Activated T-cell treated with anti-CD3 and anti-CD28 coated beads, Interleukin-2, amount 50 U/mL, for 4 hours (primary cell): ENCODE measurements around the gene PLG. TPM values are rescaled to one million over a fixed set of nuclear protein-coding genes. Genes with fewer than 3 reads are reported as not detected.
"Not testable (repeated sequence)": the region's sequence is repeated elsewhere in the genome, so short reads cannot be mapped to it uniquely, and the experiment has no call there.

ENCODE experiments used
- ATAC-seq, 2 donors: fragments of 200-7000 bp; cut with Tn5 transposase; one replicate each; pipeline ENCODE4 v1.10.0; 2021
- DNase-seq: peaks from one replicate; pipeline ENCODE4 v3.0.0-alpha.2; 2020
- H3K27me3 Mint-ChIP-seq: one replicate; pipeline ENCODE4 v1.8.0; 2021; ENCODE audit warnings: low read depth, mixed read lengths
- H3K36me3 Mint-ChIP-seq: one replicate; pipeline ENCODE4 v1.8.0; 2022; ENCODE audit warnings: mixed read lengths; ENCODE audit not compliant: insufficient read depth
- H3K4me1 Mint-ChIP-seq: one replicate; pipeline ENCODE4 v1.8.0; 2021; ENCODE audit warnings: low read depth, mixed read lengths
- H3K4me3 Mint-ChIP-seq: one replicate; pipeline ENCODE4 v1.8.0; 2021; ENCODE audit warnings: mild to moderate bottlenecking, moderate library complexity, mixed read lengths
- H3K9me3 Mint-ChIP-seq: one replicate; pipeline ENCODE4 v1.8.0; 2021; ENCODE audit warnings: mixed read lengths
- total RNA-seq, 3 donors: library from RNA; stranded (reverse); gene quantifications; one replicate each; pipeline ENCODE4 v1.2.1, GENCODE V29; 2021

PLG gene
- total RNA-seq, 3 donors from 2014 or later: 0.55 to 0.78 (median 0.76) TPM

GRCh38 chr6:160795721-160796120 is 93.7 kb downstream of the PLG start:
- no peak overlapping the region for H3K4me3 Mint-ChIP-seq
- H3K9me3 Mint-ChIP-seq: peaks cover 14% of the 10 kb centered on the region
- ATAC-seq (no peak), DNase-seq (no peak)
- H3K36me3 Mint-ChIP-seq: no peaks in the 10 kb centered on the region
- no peaks in the 10 kb centered on the region for H3K4me1 Mint-ChIP-seq
- H3K27me3 Mint-ChIP-seq: no peaks in the 10 kb centered on the region

DNA sequence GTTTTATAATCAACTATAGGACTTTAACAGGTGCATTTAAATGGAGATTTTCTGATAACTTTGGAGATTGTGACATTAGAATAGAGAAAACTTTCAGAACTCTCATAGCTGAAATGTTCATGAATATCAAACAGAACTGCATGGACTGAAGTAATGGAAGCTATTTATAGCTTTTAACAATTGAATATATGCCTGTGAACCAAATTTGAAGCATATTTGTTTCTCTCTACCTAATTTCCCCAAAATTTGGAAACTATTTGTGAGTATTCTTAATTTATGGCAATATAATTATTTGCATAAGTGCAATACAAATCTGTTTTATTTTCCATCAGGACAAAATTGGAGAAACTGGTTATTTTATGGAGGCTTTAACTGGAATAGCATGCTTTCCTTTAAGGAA is 96.6 kb downstream of the PLG start:
- peaks cover 3% of the 10 kb centered on the region for H3K27me3 Mint-ChIP-seq
- H3K4me3 Mint-ChIP-seq: no peak overlapping the region
- DNase-seq (no peak), ATAC-seq (no peak)
- H3K36me3 Mint-ChIP-seq: no peaks in the 10 kb centered on the region
- peaks cover 14% of the 10 kb centered on the region for H3K9me3 Mint-ChIP-seq
- no peaks in the 10 kb centered on the region for H3K4me1 Mint-ChIP-seq

DNA sequence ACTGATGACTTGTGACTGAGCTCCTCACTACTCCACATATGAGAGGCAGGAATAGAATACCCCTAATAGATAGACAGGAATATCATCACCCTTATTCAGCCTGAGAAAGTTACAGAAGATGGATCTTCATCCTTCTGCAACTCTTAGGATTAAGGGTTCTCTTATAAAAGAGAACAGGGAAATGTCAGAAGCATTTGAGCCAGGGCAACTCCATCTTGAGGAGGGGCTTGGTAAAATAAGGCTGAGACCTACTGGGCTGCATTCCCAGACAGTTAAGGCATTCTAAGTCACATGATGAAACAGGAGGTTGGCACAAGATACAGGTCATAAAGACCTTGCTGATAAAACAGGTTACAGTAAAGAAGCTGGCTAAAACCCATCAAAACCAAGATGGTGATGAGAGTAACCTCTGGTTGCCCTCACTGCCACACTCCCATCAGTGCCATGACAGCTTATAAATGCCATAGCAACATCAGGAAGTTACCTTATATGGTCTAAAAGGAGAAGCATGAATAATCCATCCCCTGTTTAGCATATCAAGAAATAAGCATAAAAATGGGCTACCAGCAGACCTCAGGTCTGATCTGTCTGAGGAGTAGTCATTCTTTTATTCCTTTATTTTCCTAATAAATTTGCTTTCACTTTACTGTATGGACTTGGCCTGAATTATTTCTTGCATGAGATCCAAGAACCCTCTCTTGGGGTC is 97.9 kb downstream of the PLG start:
- Mint-ChIP-seq H3K27me3 (peaks cover 3% of the 10 kb centered on the region), H3K4me3 (no peak overlapping the region), H3K36me3 (no peaks in the 10 kb centered on the region), H3K9me3 (peaks cover 14% of the 10 kb centered on the region), H3K4me1 (no peaks in the 10 kb centered on the region)
- DNase-seq (no peak), ATAC-seq (no peak)

DNA sequence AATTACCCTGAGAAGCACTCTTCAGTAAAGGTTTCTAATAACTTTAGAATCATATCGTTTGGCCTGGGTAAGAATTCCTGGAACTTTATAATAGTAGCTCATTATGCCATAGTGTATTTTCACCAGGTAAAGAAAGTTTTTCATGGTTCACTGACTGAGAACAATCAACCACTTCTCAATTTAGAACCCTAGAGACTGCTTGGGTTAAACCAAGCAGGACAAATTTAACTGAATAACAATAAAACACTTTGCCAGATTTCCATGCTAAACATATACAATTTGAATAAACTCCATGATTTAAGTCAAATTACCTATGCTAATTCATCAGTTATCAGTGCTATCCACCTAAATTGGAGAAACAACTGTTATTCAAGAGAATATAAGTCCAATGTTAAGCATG is 99.4 kb downstream of the PLG start:
- H3K9me3 Mint-ChIP-seq: peaks cover 20% of the 10 kb centered on the region
- peaks cover 5% of the 10 kb centered on the region for H3K27me3 Mint-ChIP-seq
- H3K4me1 Mint-ChIP-seq: no peaks in the 10 kb centered on the region
- DNase-seq: no peak
- H3K36me3 Mint-ChIP-seq: no peaks in the 10 kb centered on the region
- ATAC-seq: no peak
- H3K4me3 Mint-ChIP-seq: no peak overlapping the region

GRCh38 chr6:160802049-160802448 is 100.0 kb downstream of the PLG start:
- H3K27me3 Mint-ChIP-seq, H3K36me3 Mint-ChIP-seq, H3K4me1 Mint-ChIP-seq, DNase-seq, H3K4me3 Mint-ChIP-seq, ATAC-seq: not testable (repeated sequence)
- H3K9me3 Mint-ChIP-seq: peaks cover 16% of the 10 kb centered on the region

Other genes starting within 250 kb of the PLG start
- gene LPA, start 38.0 kb upstream of the PLG start, total RNA-seq: under 1 TPM in 1 of 3 donors, not detected in 2; 0.11 TPM